ENCODE data around the gene ZNF846.

DNA sequence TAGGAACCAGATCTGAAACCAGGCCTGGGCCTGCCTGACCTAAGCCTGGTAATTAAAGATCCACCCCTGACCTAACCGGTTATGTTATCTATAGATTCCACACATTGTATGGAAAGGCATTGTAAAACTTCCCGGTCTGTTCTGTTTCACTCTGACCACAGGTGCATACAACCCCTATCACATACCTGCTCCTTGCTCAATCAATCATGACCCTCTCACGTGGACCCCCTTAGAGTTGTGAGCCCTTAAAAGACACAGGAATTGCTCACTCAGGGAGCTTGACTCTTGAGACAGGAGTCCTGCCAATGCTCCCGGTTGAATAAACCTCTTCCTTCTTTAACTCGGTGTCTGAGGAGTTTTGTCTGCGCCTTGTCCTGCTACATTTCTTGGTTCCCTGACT lies 66.4 kb downstream of the ZNF846 start:
- TF ChIP-seq EP300 (IDR thresholded peaks at IDR 0.05; ENCODE audit: borderline replicate concordance) (no peak), TAF1 (IDR thresholded peaks at IDR 0.05; ENCODE audit: low read depth) (no peak), CREB1 (IDR thresholded peaks at IDR 0.05; ENCODE audit: low read depth) (no peak), YY1 (IDR thresholded peaks at IDR 0.05; ENCODE audit: low read depth) (no peak), RAD21 (IDR thresholded peaks at IDR 0.05; ENCODE audit: low read depth) (no peak), EGR1 (IDR thresholded peaks at IDR 0.05) (no peak), TCF12 (IDR thresholded peaks at IDR 0.05; ENCODE audit: low read depth) (no peak), CEBPB (IDR thresholded peaks at IDR 0.05) (no peak), TEAD4 (IDR thresholded peaks at IDR 0.05) (no peak)
- TF ChIP-seq, protein P1, sequence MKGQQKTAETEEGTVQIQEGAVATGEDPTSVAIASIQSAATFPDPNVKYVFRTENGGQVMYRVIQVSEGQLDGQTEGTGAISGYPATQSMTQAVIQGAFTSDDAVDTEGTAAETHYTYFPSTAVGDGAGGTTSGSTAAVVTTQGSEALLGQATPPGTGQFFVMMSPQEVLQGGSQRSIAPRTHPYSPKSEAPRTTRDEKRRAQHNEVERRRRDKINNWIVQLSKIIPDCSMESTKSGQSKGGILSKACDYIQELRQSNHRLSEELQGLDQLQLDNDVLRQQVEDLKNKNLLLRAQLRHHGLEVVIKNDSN (IDR thresholded peaks at IDR 0.05) = no peak
- TF ChIP-seq, protein P2, sequence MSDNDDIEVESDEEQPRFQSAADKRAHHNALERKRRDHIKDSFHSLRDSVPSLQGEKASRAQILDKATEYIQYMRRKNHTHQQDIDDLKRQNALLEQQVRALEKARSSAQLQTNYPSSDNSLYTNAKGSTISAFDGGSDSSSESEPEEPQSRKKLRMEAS (IDR thresholded peaks at IDR 0.05) = no peak
